Stimulated activated CD8-positive, alpha-beta memory T cell treated with anti-CD3 and anti-CD28 coated beads, Interleukin-15, amount 100 ng/mL, for 1 hour (primary cell): ENCODE results near the gene SKA1.
"Not testable (repeated sequence)": the region's sequence is repeated elsewhere in the genome, so short reads cannot be mapped to it uniquely, and the experiment has no call there.

ENCODE experiments used
- DNase-seq: peaks from one replicate; pipeline ENCODE4 v3.0.0-alpha.2; 2020; ENCODE audit warnings: low read depth

The SKA1 gene

GRCh38 chr18:50395093-50395492 is 20.2 kb downstream of the SKA1 start:
- no peak for DNase-seq

GRCh38 chr18:50396005-50396660 is 21.3 kb downstream of the SKA1 start:
- DNase-seq, result no peak

- DNase-seq, result no peak
These were observed 22.2 kb downstream of the SKA1 start for GRCh38 chr18:50397023-50397422.

- DNase-seq, result no peak
These were observed 23.3 kb downstream of the SKA1 start for GRCh38 chr18:50398099-50398498.

GRCh38 chr18:50398947-50399346 is 24.1 kb downstream of the SKA1 start:
- DNase-seq, result no peak

- no peak for DNase-seq
These were observed 24.7 kb downstream of the SKA1 start for GRCh38 chr18:50399582-50399981.

- not testable (repeated sequence) for DNase-seq
These were observed 25.6 kb downstream of the SKA1 start for GRCh38 chr18:50400438-50400837.

GRCh38 chr18:50401295-50401694 is 26.4 kb downstream of the SKA1 start:
- DNase-seq, result no peak

GRCh38 chr18:50401888-50402287 is 27.0 kb downstream of the SKA1 start:
- DNase-seq, result no peak

GRCh38 chr18:50404752-50405581 is 30.1 kb downstream of the SKA1 start:
- not testable (repeated sequence) for DNase-seq

GRCh38 chr18:50405582-50406271 is 30.9 kb downstream of the SKA1 start:
- no peak for DNase-seq

- no peak for DNase-seq
These were observed 34.4 kb downstream of the SKA1 start for GRCh38 chr18:50409236-50409635.

- DNase-seq, result no peak
These were observed 35.2 kb downstream of the SKA1 start for GRCh38 chr18:50410008-50410407.

- no peak for DNase-seq
These were observed 36.0 kb downstream of the SKA1 start for GRCh38 chr18:50410894-50411293.

GRCh38 chr18:50416832-50417231 is 42.0 kb downstream of the SKA1 start:
- not testable (repeated sequence) for DNase-seq

GRCh38 chr18:50417705-50418104 is 42.9 kb downstream of the SKA1 start:
- not testable (repeated sequence) for DNase-seq

GRCh38 chr18:50418650-50419049 is 43.8 kb downstream of the SKA1 start:
- no peak for DNase-seq

- no peak for DNase-seq
These were observed 47.5 kb downstream of the SKA1 start for GRCh38 chr18:50422286-50422898.

- no peak for DNase-seq
These were observed 50.2 kb downstream of the SKA1 start for GRCh38 chr18:50424877-50425690.

- DNase-seq, result no peak
These were observed 53.0 kb downstream of the SKA1 start for GRCh38 chr18:50427896-50428295.

- no peak for DNase-seq
These were observed 53.8 kb downstream of the SKA1 start for GRCh38 chr18:50428531-50429206.
